OCI-LY1 (cell line): Measurements from ENCODE around the gene EPC2.

ENCODE experiments used
- H2AFZ ChIP-seq: fragments of 200-600 bp; sonication (generic), shearing (Covaris generic); 2 replicates; pipeline ENCODE4 v1.6.0; 2014; ENCODE audit warnings: antibody characterized with exemption, mild to moderate bottlenecking, low read length
- H3F3A ChIP-seq: fragments of 200-600 bp; sonication (generic), shearing (Covaris generic); 2 replicates; pipeline ENCODE4 v1.6.0; 2014; ENCODE audit warnings: mild to moderate bottlenecking, antibody characterized with exemption, low read length, moderate library complexity; ENCODE audit not compliant: insufficient read depth
- H3K27ac ChIP-seq: fragments of 200-600 bp; sonication (generic); 2 replicates; pipeline ENCODE4 v1.5.1; 2014; ENCODE audit warnings: low read length, mixed run types, mild to moderate bottlenecking, low read depth; ENCODE audit not compliant: poor library complexity, severe bottlenecking
- H3K27me3 ChIP-seq: fragments of 200-600 bp; sonication (generic); 2 replicates; pipeline ENCODE4 v1.6.0; 2014; ENCODE audit warnings: antibody characterized with exemption, mild to moderate bottlenecking, low read length, moderate library complexity; ENCODE audit not compliant: insufficient read depth
- H3K36me3 ChIP-seq: fragments of 200-600 bp; sonication (generic); 2 replicates; pipeline ENCODE4 v1.6.1; 2014; ENCODE audit warnings: mild to moderate bottlenecking, antibody characterized with exemption, low read length, moderate library complexity, mixed read lengths; ENCODE audit not compliant: insufficient read depth
- H3K4me1 ChIP-seq: fragments of 200-600 bp; sonication (generic); 2 replicates; pipeline ENCODE4 v1.5.1; 2014; ENCODE audit warnings: mild to moderate bottlenecking, low read length, moderate library complexity; ENCODE audit not compliant: insufficient read depth, severe bottlenecking
- H3K4me2 ChIP-seq: fragments of 200-600 bp; sonication (generic), shearing (Covaris generic); 2 replicates; pipeline ENCODE4 v1.6.1; 2014; ENCODE audit warnings: low read length
- H3K4me3 ChIP-seq: fragments of 200-600 bp; sonication (generic); 2 replicates; pipeline ENCODE4 v1.5.1; 2014; ENCODE audit warnings: low read length, low read depth, mild to moderate bottlenecking, mixed read lengths; ENCODE audit not compliant: poor library complexity, severe bottlenecking
- H3K79me2 ChIP-seq: fragments of 200-600 bp; shearing (Covaris generic); 2 replicates; pipeline ENCODE4 v1.6.1; 2016; ENCODE audit warnings: mixed run types, low read length, mixed read lengths; ENCODE audit not compliant: insufficient read depth
- H3K9ac ChIP-seq: fragments of 200-600 bp; sonication (generic), shearing (Covaris generic); 2 replicates; pipeline ENCODE4 v1.6.1; 2014; ENCODE audit warnings: mild to moderate bottlenecking, low read length, mixed read lengths
- H3K9me2 ChIP-seq: fragments of 200-600 bp; sonication (generic), shearing (Covaris generic); 2 replicates; pipeline ENCODE4 v1.6.1; 2014; ENCODE audit warnings: low read depth, mild to moderate bottlenecking, low read length, mixed read lengths
- H3K9me3 ChIP-seq: fragments of 200-600 bp; shearing (Covaris generic); 2 replicates; pipeline ENCODE4 v1.6.1; 2014; ENCODE audit warnings: low read length, mixed read lengths
- H4K20me1 ChIP-seq: fragments of 200-600 bp; sonication (generic), shearing (Covaris generic); 2 replicates; pipeline ENCODE4 v1.6.0; 2016; ENCODE audit warnings: mild to moderate bottlenecking, low read length; ENCODE audit not compliant: insufficient read depth
- EZH2 ChIP-seq: fragments of 200-600 bp; sonication (generic), shearing (Covaris generic); IDR thresholded peaks from 2 replicates; pipeline ENCODE4 v1.8.0; 2017; ENCODE audit warnings: borderline replicate concordance, mixed run types, mild to moderate bottlenecking, antibody characterized with exemption, low read length, moderate library complexity, mixed read lengths
- TF ChIP-seq, protein P1 (sequence below): fragments of 200-600 bp; sonication (generic), shearing (Covaris generic); IDR thresholded peaks from 2 replicates; pipeline ENCODE4 v1.5.1; 2017; ENCODE audit warnings: mild to moderate bottlenecking, antibody characterized with exemption, low read length, moderate library complexity, mixed read lengths

The EPC2 gene

DNA sequence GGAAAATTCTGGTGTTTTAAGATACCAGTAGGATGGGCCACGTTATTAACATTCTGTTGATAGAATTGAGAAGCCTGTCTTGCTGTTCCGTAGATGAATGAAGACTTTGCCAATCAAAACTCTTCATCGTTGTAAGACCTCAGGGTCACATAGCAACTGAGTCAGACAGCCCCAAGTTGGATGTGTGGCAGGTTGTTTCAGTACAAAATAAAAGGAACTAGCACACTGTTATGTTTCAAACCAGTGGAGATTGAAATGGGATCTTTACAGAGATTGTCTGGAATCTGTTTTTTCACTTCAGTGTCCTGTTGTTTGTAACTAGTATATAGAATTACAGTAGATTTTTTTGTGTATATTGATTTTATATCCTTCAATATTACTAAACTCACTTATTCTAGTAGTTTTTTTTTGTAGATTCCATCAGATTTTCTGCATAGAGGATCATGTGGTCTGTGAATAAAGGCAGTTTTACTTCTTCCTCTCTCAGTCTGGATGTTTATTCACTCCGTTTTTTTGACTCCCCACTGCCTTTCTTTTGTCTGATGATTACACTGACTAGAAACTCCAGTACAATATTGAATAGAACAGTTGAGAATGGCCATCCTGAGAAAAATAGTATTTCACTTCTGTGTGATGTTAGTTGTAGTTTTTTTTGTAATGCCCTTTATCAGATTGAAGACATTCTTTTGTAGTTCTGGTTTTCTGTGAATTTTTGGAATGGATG is 22.7 kb downstream of the EPC2 start:
- no peak overlapping the region for H3K27ac ChIP-seq

DNA sequence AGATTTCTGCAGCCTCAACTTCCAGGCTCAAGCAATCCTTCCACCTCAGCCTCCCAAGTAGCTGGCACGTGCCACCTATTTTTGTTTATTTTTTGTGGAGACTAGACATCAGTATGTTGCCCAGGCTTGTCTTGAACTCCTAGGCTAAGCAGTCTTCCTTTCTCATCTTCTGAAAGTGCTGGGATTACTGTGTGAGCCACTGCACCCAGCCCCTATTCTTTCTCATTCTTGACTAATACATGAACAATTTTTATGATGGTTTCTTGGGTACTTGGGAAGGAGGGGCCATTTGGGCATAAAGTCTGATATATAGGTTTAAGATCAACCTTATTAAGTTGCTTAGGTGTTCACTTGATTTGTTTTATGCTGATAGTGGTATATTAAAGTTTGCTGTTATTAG is 26.2 kb downstream of the EPC2 start:
- Histone ChIP-seq H3K27me3 (no peaks in the 10 kb centered on the region), H3K4me1 (peaks cover 16% of the 10 kb centered on the region), H3K79me2 (peaks cover 97% of the 10 kb centered on the region), H3K4me3 (no peak overlapping the region), H3K4me2 (no peak overlapping the region), H3K27ac (no peak overlapping the region), H3K9me3 (peaks cover 6% of the 10 kb centered on the region; the same call in 1 of the 2 replicates), H3K36me3 (no peaks in the 10 kb centered on the region), H3K9ac (no peak overlapping the region), H3K9me2 (no peaks in the 10 kb centered on the region), H3F3A (no peaks in the 10 kb centered on the region), H2AFZ (no peak overlapping the region), H4K20me1 (no peaks in the 10 kb centered on the region)
- TF ChIP-seq EZH2 = no peak
- TF ChIP-seq, protein P1, sequence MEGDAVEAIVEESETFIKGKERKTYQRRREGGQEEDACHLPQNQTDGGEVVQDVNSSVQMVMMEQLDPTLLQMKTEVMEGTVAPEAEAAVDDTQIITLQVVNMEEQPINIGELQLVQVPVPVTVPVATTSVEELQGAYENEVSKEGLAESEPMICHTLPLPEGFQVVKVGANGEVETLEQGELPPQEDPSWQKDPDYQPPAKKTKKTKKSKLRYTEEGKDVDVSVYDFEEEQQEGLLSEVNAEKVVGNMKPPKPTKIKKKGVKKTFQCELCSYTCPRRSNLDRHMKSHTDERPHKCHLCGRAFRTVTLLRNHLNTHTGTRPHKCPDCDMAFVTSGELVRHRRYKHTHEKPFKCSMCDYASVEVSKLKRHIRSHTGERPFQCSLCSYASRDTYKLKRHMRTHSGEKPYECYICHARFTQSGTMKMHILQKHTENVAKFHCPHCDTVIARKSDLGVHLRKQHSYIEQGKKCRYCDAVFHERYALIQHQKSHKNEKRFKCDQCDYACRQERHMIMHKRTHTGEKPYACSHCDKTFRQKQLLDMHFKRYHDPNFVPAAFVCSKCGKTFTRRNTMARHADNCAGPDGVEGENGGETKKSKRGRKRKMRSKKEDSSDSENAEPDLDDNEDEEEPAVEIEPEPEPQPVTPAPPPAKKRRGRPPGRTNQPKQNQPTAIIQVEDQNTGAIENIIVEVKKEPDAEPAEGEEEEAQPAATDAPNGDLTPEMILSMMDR = no peak

More for the DNA sequence above, 22.7 kb downstream of the EPC2 start:
- Histone ChIP-seq H3K79me2 (peaks cover 88% of the 10 kb centered on the region), H4K20me1 (no peaks in the 10 kb centered on the region), H2AFZ (no peak overlapping the region), H3K9ac (no peak overlapping the region), H3K9me3 (peaks cover 10% of the 10 kb centered on the region; the same call in 1 of the 2 replicates), H3K4me1 (peaks cover 16% of the 10 kb centered on the region), H3K36me3 (no peaks in the 10 kb centered on the region), H3K4me2 (no peak overlapping the region), H3K27me3 (no peaks in the 10 kb centered on the region), H3F3A (no peaks in the 10 kb centered on the region), H3K9me2 (no peaks in the 10 kb centered on the region), H3K4me3 (no peak overlapping the region)
- TF ChIP-seq EZH2 = no peak
- TF ChIP-seq, protein P1 = no peak

DNA sequence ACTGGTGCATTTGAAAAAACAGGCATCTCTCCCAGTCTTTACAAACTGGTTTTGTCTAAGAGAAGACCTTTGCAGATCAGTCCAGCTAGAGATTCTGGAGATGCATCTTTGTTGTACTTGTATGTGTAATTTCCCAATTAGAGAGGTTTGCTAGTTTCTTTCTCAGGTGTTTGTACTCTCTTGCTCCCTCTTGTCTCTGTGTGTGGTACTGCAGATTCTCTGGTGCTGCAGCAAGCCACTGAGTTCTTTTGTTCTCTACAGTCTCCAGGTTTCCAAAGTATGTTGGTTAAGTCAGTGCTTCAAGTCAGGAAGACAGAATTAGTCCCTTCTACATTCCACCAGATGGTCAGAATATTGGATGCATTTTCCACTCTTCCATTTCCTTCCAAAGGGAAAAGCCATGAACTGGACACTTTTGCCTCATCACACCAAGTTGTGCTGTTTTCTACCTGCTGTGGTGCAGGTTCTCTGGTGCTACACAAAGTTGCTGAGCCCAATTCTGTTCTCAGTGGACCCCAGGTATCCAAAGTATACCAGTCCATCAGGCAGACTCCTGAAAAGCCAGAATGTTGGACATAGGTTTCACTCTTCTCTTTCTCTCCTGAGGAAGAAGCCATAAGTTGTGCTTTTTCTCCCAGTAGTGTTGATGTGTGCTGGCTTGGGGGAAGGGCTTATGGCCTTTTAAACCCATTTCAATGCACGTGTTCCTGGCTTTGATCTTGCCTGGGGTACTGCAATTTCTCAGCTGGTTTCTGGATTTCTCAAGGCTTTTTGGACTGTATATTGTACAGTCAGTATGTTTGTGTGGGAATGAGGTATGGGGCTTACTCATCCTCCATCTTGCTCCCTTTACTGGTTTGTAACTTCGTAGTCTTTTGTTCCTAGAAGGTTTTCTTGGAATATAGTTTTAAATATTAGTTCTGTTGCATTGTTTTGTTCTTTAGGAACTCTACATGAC is 29.8 kb downstream of the EPC2 start:
- Histone ChIP-seq H3F3A (no peaks in the 10 kb centered on the region), H3K4me2 (no peak overlapping the region), H3K27me3 (no peaks in the 10 kb centered on the region), H3K4me1 (no peaks in the 10 kb centered on the region), H3K9ac (no peak overlapping the region), H3K79me2 (peaks cover 85% of the 10 kb centered on the region), H3K9me2 (no peaks in the 10 kb centered on the region), H3K27ac (no peak overlapping the region), H3K36me3 (no peaks in the 10 kb centered on the region), H2AFZ (no peak overlapping the region), H4K20me1 (no peaks in the 10 kb centered on the region), H3K4me3 (no peak overlapping the region), H3K9me3 (peaks cover 6% of the 10 kb centered on the region; the same call in 1 of the 2 replicates)
- TF ChIP-seq EZH2 = no peak
- TF ChIP-seq, protein P1 = peak; percentile 61
